Measurements from ENCODE around the gene ZC3H4.
A peak's percentile ranks its signal among the peaks of the same experiment; 100 is the strongest.
"Not testable (repeated sequence)": the region's sequence is repeated elsewhere in the genome, so short reads cannot be mapped to it uniquely, and the experiment has no call there.

ZC3H4 gene

DNA sequence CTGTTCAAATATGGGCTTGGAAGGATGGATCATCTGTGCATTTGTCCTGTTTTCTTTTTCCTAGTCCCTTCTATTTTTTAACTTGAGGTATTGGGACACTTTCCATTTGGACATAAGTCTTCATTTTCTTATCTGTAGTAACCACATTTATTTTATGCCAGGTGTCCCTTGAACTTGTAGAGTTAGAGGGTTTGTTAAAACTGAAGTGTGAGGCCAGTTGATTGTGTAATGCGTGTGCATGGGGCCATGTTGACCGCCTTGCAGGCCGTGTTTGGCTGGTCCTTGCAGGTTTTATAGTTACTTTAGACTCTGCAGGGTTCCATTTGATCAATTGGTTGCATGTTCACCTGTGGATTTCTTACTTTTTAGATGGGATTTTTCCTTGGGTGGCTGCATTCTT lies 38.1 kb upstream of the ZC3H4 start:
- H3K9me3 ChIP-seq (ENCODE audit: control insufficient read depth, low read depth, low read length): no peaks in the 10 kb centered on the region
- H3K36me3 ChIP-seq (ENCODE audit: control insufficient read depth, low read depth, low read length): peaks cover 69% of the 10 kb centered on the region
- peaks cover 3% of the 10 kb centered on the region for H3K4me1 ChIP-seq (ENCODE audit: control insufficient read depth, low read depth, low read length)
- no peaks in the 10 kb centered on the region for H3K27me3 ChIP-seq (ENCODE audit: control insufficient read depth, insufficient read depth, low read length)
- H3K9ac ChIP-seq (ENCODE audit: low read length): no peak overlapping the region
- no peak overlapping the region for H3K4me3 ChIP-seq (ENCODE audit: low read length)
- H3K27ac ChIP-seq (ENCODE audit: low read length): no peak overlapping the region

DNA sequence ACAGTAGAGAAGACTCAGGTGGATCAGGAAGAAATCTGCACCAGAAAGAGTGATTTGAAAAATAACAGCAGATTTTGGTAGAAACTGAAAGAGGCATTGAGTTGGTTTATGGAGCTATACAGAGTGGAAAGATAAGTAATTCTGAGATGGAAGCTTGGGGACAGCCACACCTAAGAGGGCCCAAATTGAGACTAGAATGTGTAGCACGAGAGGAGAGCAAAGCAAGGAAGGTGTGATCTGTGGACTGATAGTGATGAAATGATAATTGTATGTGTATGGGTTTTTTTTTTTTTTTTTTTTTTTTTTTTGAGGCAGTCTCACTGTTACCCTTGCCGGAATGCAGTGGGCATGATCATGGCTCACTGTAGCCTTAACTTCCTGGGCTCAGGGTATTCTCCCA lies 33.3 kb upstream of the ZC3H4 start:
- H3K36me3 ChIP-seq (ENCODE audit: control insufficient read depth, low read depth, low read length): peaks cover 75% of the 10 kb centered on the region
- H3K4me1 ChIP-seq (ENCODE audit: control insufficient read depth, low read depth, low read length): no peaks in the 10 kb centered on the region
- H3K9ac ChIP-seq (ENCODE audit: low read length): no peak overlapping the region
- H3K4me3 ChIP-seq (ENCODE audit: low read length): no peak overlapping the region
- no peak overlapping the region for H3K27ac ChIP-seq (ENCODE audit: low read length)
- no peaks in the 10 kb centered on the region for H3K9me3 ChIP-seq (ENCODE audit: control insufficient read depth, low read depth, low read length)
- no peaks in the 10 kb centered on the region for H3K27me3 ChIP-seq (ENCODE audit: control insufficient read depth, insufficient read depth, low read length)

DNA sequence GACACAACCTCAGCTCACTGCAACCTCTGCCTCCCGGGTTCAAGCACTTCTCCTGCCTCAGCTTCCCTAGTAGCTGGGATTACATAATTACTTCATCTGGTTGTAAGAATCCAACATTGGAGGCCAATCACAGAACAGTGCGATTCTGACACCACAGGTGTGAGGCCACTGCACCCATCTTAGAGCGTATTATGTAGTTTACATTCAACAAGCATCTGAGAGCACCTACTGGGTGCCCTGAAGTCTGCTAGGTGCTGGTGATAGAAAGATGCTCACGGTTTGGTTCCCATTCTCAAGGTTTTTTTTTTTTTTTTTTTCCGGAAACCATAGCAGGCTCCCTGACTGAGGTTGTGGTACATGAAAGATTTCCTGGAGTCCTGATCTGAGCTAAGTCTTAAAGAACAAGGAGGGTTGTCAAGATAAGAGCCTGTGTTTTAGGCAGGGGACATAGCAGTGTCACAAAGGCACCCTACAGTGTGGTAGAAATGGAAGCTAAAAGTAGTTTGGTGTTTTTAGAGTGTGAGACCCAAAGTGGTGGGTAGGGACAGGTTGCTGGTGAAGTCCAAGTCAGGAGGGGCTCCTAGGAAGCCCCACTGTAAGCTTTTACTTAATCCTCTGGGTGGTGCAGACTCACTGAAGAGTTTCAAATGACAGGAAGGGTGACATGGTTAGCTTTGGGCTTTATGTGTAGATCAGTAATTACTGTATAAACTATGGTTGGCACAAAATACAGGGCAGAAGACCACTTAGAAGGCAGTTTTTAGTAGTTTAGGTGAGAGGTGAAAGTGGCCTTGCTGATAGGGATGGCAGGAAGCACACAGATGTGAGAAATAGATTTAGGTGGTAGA lies 32.3 kb upstream of the ZC3H4 start:
- Histone ChIP-seq H3K4me3 (ENCODE audit: low read length) (no peak overlapping the region), H3K9ac (ENCODE audit: low read length) (no peak overlapping the region), H3K9me3 (ENCODE audit: control insufficient read depth, low read depth, low read length) (no peaks in the 10 kb centered on the region), H3K27ac (ENCODE audit: low read length) (no peak overlapping the region), H3K36me3 (ENCODE audit: control insufficient read depth, low read depth, low read length) (peaks cover 66% of the 10 kb centered on the region), H3K4me1 (ENCODE audit: control insufficient read depth, low read depth, low read length) (no peaks in the 10 kb centered on the region), H3K27me3 (ENCODE audit: control insufficient read depth, insufficient read depth, low read length) (no peaks in the 10 kb centered on the region)

DNA sequence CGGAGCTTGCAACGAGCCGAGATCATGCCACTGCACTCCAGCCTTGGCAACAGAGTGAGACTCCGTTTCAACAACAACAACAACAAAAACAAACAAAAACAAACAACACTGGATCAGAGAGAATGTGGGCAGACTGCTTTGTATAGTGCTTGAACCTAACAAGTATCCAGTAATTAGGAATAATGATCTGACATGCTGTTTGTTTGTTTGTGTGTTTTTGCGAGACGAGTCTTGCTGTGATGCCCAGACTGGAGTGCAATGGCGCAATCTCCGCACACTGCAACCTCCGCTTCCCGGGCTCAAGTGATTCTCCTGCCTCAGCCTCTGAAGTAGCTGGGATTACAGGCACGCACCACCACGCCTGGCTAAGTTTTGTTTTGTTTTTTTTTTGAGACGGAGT lies 31.1 kb upstream of the ZC3H4 start:
- H3K27ac ChIP-seq (ENCODE audit: low read length): no peak overlapping the region
- H3K9ac ChIP-seq (ENCODE audit: low read length): no peak overlapping the region
- H3K36me3 ChIP-seq (ENCODE audit: control insufficient read depth, low read depth, low read length): peaks cover 57% of the 10 kb centered on the region
- no peaks in the 10 kb centered on the region for H3K9me3 ChIP-seq (ENCODE audit: control insufficient read depth, low read depth, low read length)
- no peaks in the 10 kb centered on the region for H3K4me1 ChIP-seq (ENCODE audit: control insufficient read depth, low read depth, low read length)
- H3K4me3 ChIP-seq (ENCODE audit: low read length): no peak overlapping the region
- no peaks in the 10 kb centered on the region for H3K27me3 ChIP-seq (ENCODE audit: control insufficient read depth, insufficient read depth, low read length)

DNA sequence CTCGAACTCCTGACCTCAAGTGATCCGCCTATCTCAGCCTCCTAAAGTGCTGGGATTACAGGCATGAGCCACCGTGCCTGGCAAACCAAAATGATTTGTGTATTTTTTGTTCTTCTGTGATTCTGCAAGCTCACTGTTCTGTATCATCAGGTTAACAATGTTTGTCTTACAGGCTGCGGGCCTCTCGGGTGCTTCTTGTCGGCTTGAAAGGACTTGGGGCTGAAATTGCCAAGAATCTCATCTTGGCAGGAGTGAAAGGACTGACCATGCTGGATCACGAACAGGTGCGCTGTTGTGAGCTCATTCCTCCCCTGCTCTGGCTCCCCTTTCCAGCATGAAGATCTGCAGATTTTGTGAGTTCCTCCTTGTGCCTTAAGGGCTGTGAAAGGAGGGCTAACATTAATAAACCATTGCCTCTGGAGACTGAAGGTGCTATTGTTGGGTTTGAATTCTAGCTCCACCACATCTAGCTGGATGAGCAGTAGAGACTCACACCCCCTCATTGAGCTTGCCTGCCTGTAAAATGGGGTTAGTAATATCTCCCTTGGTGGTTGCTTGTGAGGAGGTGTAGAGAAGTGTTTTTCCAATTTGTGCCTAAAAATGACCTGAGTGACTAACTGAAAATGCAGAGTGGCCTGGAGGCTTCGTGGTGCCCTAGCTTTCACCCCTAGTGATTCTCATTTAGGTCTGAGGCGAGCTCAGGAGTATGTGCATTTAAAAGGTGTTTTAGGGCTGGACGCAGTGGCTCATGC lies 29.9 kb upstream of the ZC3H4 start:
- H3K27ac ChIP-seq (ENCODE audit: low read length): no peak overlapping the region
- peaks cover 54% of the 10 kb centered on the region for H3K36me3 ChIP-seq (ENCODE audit: control insufficient read depth, low read depth, low read length)
- H3K4me3 ChIP-seq (ENCODE audit: low read length): no peak overlapping the region
- no peaks in the 10 kb centered on the region for H3K27me3 ChIP-seq (ENCODE audit: control insufficient read depth, insufficient read depth, low read length)
- no peaks in the 10 kb centered on the region for H3K4me1 ChIP-seq (ENCODE audit: control insufficient read depth, low read depth, low read length)
- H3K9me3 ChIP-seq (ENCODE audit: control insufficient read depth, low read depth, low read length): no peaks in the 10 kb centered on the region
- no peak overlapping the region for H3K9ac ChIP-seq (ENCODE audit: low read length)

DNA sequence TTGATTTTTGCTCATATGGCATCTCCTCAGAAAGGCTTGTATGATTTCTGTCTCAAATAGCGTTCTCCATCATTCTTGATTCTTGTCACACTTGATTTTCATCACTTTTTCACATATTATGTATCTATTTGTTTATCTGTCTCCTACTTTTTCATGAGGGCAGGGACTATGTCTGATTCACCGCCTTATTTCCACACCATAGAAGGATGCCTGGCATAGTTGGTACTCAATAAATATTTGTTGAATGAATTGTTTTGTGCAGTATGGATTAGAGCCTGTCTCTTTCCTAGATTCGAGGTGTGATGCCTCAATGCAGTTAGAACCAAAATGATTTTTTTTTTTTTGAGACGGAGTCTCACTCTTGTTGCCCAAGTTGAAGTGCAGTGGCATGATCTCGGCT lies 29.2 kb upstream of the ZC3H4 start:
- no peaks in the 10 kb centered on the region for H3K27me3 ChIP-seq (ENCODE audit: control insufficient read depth, insufficient read depth, low read length)
- H3K36me3 ChIP-seq (ENCODE audit: control insufficient read depth, low read depth, low read length): peaks cover 48% of the 10 kb centered on the region
- no peak overlapping the region for H3K27ac ChIP-seq (ENCODE audit: low read length)
- no peak overlapping the region for H3K4me3 ChIP-seq (ENCODE audit: low read length)
- H3K9ac ChIP-seq (ENCODE audit: low read length): no peak overlapping the region
- no peaks in the 10 kb centered on the region for H3K9me3 ChIP-seq (ENCODE audit: control insufficient read depth, low read depth, low read length)
- H3K4me1 ChIP-seq (ENCODE audit: control insufficient read depth, low read depth, low read length): no peaks in the 10 kb centered on the region

DNA sequence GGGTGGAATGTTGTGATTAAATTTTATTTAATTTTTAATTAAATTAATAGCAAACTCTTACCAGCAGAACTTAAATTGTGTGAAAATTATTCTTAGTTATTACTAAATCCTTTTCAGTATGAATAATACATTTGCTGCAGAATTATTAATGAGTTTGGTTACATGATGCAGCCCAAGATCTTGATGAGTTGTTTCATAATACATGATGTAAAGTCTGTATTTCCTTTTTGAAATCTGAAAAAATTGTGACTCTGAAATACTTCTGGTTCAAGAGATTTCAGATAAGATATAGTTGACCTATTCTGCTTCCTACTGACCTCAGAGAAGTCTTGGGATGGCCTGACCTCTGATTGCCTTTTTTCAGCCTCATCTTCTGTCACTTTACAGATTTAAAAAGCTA lies 28.1 kb upstream of the ZC3H4 start:
- Histone ChIP-seq H3K36me3 (ENCODE audit: control insufficient read depth, low read depth, low read length) (peaks cover 42% of the 10 kb centered on the region), H3K9ac (ENCODE audit: low read length) (no peak overlapping the region), H3K27ac (ENCODE audit: low read length) (no peak overlapping the region)

DNA sequence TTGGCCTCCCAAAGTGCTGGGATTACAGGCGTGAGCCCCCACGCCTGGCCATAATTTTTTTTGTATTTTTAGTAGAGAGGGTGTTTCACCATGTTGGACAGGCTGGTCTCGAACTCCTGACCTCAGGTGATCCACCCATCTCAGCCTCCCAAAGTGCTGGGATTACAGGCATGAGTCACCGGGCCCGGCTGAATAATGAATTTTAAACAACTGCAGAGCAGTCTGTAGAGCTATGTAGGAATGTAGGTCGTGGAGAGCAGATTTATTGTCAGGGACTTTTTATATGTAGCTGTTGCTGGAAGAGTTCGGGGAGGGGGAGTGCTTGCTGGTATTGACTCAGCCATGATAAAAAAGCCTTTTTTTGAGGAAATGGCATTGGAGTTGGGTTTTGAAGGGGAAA lies 27.7 kb upstream of the ZC3H4 start:
- H3K9me3 ChIP-seq (ENCODE audit: control insufficient read depth, low read depth, low read length); H3K4me1 ChIP-seq (ENCODE audit: control insufficient read depth, low read depth, low read length); H3K27me3 ChIP-seq (ENCODE audit: control insufficient read depth, insufficient read depth, low read length); H3K9ac ChIP-seq (ENCODE audit: low read length); H3K4me3 ChIP-seq (ENCODE audit: low read length); H3K27ac ChIP-seq (ENCODE audit: low read length): not testable (repeated sequence)
- H3K36me3 ChIP-seq (ENCODE audit: control insufficient read depth, low read depth, low read length): peaks cover 37% of the 10 kb centered on the region

More for the DNA sequence above, 28.1 kb upstream of the ZC3H4 start:
- no peaks in the 10 kb centered on the region for H3K27me3 ChIP-seq (ENCODE audit: control insufficient read depth, insufficient read depth, low read length)
- no peaks in the 10 kb centered on the region for H3K4me1 ChIP-seq (ENCODE audit: control insufficient read depth, low read depth, low read length)
- no peaks in the 10 kb centered on the region for H3K9me3 ChIP-seq (ENCODE audit: control insufficient read depth, low read depth, low read length)
- no peak overlapping the region for H3K4me3 ChIP-seq (ENCODE audit: low read length)

DNA sequence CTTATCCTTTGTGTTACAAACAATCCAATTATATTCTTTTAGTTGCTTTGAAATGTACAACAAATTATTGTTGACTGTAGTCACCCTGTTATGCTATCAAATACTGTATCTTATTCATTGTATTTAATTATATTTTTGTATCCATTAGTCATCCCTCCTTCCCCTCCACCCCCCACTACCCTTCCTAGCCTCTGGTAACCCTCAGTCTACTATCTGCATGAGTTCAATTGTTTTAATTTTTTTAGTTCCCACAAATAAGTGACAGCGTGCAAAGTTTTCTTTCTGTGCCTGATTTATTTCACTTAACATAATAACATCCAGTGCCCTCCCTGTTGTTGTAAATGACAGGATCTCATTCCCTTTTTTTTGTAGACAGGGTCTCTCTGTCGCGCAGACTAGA lies 21.6 kb upstream of the ZC3H4 start:
- H3K27ac ChIP-seq (ENCODE audit: low read length): no peak overlapping the region
- H3K27me3 ChIP-seq (ENCODE audit: control insufficient read depth, insufficient read depth, low read length): no peaks in the 10 kb centered on the region
- no peaks in the 10 kb centered on the region for H3K9me3 ChIP-seq (ENCODE audit: control insufficient read depth, low read depth, low read length)
- peaks cover 8% of the 10 kb centered on the region for H3K36me3 ChIP-seq (ENCODE audit: control insufficient read depth, low read depth, low read length)
- no peak overlapping the region for H3K9ac ChIP-seq (ENCODE audit: low read length)
- peaks cover 7% of the 10 kb centered on the region for H3K4me1 ChIP-seq (ENCODE audit: control insufficient read depth, low read depth, low read length)
- H3K4me3 ChIP-seq (ENCODE audit: low read length): no peak overlapping the region

DNA sequence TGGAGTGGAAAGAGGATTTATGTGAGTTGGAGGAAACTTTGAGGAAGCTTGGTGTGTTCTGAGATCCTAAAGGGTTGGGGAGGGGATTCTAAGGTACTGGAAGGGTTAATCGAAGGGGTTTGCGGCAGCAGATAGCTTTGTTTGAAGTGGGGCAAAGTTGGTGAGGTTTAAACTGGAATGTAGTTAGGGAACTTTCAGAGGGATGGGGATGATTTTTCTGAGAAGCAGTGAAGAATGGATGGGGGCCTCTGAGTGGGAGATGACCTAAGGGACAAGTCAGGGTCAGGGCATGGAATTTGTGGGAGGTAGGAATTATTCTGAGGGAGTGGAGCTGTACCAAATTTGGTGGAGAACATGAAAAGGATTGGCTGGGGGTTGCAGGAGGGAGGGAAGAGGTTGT lies 21.0 kb upstream of the ZC3H4 start:
- H3K4me1 ChIP-seq (ENCODE audit: control insufficient read depth, low read depth, low read length): peaks cover 7% of the 10 kb centered on the region
- no peak overlapping the region for H3K4me3 ChIP-seq (ENCODE audit: low read length)
- H3K36me3 ChIP-seq (ENCODE audit: control insufficient read depth, low read depth, low read length): peaks cover 8% of the 10 kb centered on the region
- no peaks in the 10 kb centered on the region for H3K27me3 ChIP-seq (ENCODE audit: control insufficient read depth, insufficient read depth, low read length)
- no peaks in the 10 kb centered on the region for H3K9me3 ChIP-seq (ENCODE audit: control insufficient read depth, low read depth, low read length)
- no peak overlapping the region for H3K27ac ChIP-seq (ENCODE audit: low read length)
- peak overlapping the region; percentile 7 for H3K9ac ChIP-seq (ENCODE audit: low read length)

DNA sequence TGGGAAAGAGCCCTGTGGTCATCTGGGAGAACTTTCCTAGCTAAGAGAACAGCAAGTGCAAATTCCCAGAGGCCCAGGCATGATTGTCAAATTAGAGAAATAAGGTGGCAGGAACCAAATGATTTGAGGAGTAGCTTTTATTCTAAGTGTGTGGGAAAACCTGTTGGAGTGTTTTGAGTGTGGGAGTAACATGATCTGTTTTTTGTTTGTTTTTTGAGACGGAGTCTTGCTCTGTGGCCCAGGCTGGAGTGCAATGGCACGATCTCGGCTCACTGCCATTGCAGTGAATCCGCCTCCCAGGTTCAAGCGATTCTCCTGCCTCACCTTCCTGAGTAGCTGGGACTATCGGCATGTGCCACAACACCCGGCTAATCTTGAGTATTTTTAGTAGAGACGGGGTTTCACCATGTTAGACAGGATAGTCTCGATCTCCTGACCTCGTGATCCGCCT lies 19.5 kb upstream of the ZC3H4 start:
- Histone ChIP-seq H3K27ac (ENCODE audit: low read length) (no peak overlapping the region), H3K4me3 (ENCODE audit: low read length) (peak overlapping the region; percentile 77), H3K4me1 (ENCODE audit: control insufficient read depth, low read depth, low read length) (peaks cover 7% of the 10 kb centered on the region), H3K36me3 (ENCODE audit: control insufficient read depth, low read depth, low read length) (peaks cover 8% of the 10 kb centered on the region), H3K9ac (ENCODE audit: low read length) (no peak overlapping the region), H3K9me3 (ENCODE audit: control insufficient read depth, low read depth, low read length) (no peaks in the 10 kb centered on the region), H3K27me3 (ENCODE audit: control insufficient read depth, insufficient read depth, low read length) (no peaks in the 10 kb centered on the region)

Data from iPS-18a (cell line).